Endothelial cell (in vitro differentiated cells): ENCODE data around the gene ZMYM2. TPM values are rescaled to one million over a fixed set of nuclear protein-coding genes. Genes with fewer than 3 reads are reported as not detected.

ENCODE experiments used
- DNase-seq: peaks from one replicate; pipeline ENCODE4 v3.0.0; 2021; ENCODE audit warnings: low spot score
- H3K27ac Mint-ChIP-seq: one replicate; pipeline ENCODE4 v1.8.0; 2021; ENCODE audit warnings: mixed read lengths, inconsistent platforms; ENCODE audit not compliant: unreplicated experiment
- H3K27me3 Mint-ChIP-seq: one replicate; pipeline ENCODE4 v1.8.0; 2021; ENCODE audit warnings: mild to moderate bottlenecking, moderate library complexity, mixed read lengths, inconsistent platforms; ENCODE audit not compliant: unreplicated experiment
- H3K36me3 Mint-ChIP-seq: one replicate; pipeline ENCODE4 v1.8.0; 2021; ENCODE audit warnings: mild to moderate bottlenecking, low read depth, mixed read lengths, inconsistent platforms; ENCODE audit not compliant: unreplicated experiment
- H3K4me1 Mint-ChIP-seq: one replicate; pipeline ENCODE4 v1.8.0; 2021; ENCODE audit warnings: mild to moderate bottlenecking, mixed read lengths, inconsistent platforms; ENCODE audit not compliant: unreplicated experiment
- H3K4me3 Mint-ChIP-seq: one replicate; pipeline ENCODE4 v1.8.0; 2021; ENCODE audit warnings: mild to moderate bottlenecking, mixed read lengths, inconsistent platforms; ENCODE audit not compliant: unreplicated experiment
- H3K9me3 Mint-ChIP-seq: one replicate; pipeline ENCODE4 v1.8.0; 2021; ENCODE audit warnings: mixed read lengths, inconsistent platforms; ENCODE audit not compliant: unreplicated experiment
- total RNA-seq: library from RNA; stranded (reverse); fragmentation: NEBNext Ultra II Directional; extraction: Animal tissue kit (Norgen Biotek cat#: 25700); gene quantifications from one replicate; pipeline ENCODE4 v1.2.1, GENCODE V29; 2021; ENCODE audit not compliant: unreplicated experiment
- TF ChIP-seq, protein P1 (sequence below): fragments of 200-600 bp; sonication (generic); IDR thresholded peaks from one replicate; pipeline ENCODE4 v1.5.0; 2021; ENCODE audit warnings: antibody characterized with exemption; ENCODE audit not compliant: unreplicated experiment

ZMYM2 gene
- total RNA-seq, 1 donor from 2014 or later = 124 TPM

DNA sequence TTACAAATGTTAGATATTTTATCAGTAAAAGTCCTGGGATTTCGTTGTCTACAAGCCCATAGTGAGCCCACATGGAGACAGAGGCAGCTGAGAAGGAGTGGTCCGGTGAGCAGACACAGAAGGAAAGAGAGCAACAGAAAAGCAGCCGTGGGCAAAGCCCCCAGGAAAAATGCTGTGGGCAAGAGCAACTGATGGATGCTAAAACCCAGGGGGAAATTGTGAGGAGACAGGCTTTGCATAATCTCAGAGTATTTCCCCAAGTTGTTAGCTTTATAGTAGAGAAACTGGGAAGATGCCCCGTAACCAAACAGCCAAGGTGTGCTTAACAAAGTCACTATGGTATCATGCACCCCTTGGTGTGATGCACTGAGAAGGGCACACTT lies 167.2 kb downstream of the ZMYM2 start:
- Mint-ChIP-seq H3K36me3 (no peaks in the 10 kb centered on the region), H3K27ac (no peak overlapping the region), H3K4me1 (no peaks in the 10 kb centered on the region), H3K9me3 (no peaks in the 10 kb centered on the region), H3K4me3 (no peak overlapping the region), H3K27me3 (no peaks in the 10 kb centered on the region)
- no peak for DNase-seq
- TF ChIP-seq, protein P1, sequence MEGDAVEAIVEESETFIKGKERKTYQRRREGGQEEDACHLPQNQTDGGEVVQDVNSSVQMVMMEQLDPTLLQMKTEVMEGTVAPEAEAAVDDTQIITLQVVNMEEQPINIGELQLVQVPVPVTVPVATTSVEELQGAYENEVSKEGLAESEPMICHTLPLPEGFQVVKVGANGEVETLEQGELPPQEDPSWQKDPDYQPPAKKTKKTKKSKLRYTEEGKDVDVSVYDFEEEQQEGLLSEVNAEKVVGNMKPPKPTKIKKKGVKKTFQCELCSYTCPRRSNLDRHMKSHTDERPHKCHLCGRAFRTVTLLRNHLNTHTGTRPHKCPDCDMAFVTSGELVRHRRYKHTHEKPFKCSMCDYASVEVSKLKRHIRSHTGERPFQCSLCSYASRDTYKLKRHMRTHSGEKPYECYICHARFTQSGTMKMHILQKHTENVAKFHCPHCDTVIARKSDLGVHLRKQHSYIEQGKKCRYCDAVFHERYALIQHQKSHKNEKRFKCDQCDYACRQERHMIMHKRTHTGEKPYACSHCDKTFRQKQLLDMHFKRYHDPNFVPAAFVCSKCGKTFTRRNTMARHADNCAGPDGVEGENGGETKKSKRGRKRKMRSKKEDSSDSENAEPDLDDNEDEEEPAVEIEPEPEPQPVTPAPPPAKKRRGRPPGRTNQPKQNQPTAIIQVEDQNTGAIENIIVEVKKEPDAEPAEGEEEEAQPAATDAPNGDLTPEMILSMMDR = no peak

DNA sequence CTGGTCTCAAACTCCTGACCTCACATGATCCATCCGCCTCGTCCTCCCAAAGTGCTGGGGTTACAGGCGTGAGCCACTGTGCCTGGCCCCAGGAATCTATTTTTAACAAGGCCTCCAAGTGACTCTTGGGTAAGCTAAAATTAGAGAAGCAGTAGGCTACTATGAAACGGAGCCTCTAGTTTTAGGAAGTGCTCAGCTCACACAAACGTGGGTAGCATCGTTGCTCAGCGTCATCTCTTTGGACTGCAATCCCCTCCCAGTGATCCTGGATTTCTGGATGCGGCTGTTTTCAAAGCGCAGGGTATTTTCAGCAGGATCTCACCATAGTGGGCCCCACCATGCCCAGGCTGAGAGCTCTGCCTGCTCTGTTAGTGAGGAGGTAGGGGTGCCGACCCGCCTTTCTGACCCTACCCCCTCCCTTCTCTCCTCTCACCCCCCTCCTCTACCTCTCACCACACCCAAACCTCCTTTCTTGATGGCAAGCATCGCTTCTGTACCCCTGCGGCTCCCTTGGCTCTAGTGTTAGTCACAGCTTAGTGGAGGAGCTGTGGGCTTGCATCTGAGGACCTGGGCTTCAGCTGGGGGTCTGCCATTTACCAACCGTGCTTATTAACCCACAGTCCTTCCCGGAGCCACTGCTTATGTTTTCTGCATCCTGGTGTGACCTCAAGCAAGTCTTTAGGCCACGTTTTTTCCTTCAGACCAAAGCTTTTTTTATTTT lies 168.2 kb downstream of the ZMYM2 start:
- H3K9me3 Mint-ChIP-seq = no peaks in the 10 kb centered on the region
- TF ChIP-seq, protein P1 = no peak
- DNase-seq = no peak
- no peak overlapping the region for H3K27ac Mint-ChIP-seq
- H3K4me1 Mint-ChIP-seq = no peaks in the 10 kb centered on the region
- H3K36me3 Mint-ChIP-seq = no peaks in the 10 kb centered on the region
- no peak overlapping the region for H3K4me3 Mint-ChIP-seq
- H3K27me3 Mint-ChIP-seq = no peaks in the 10 kb centered on the region

DNA sequence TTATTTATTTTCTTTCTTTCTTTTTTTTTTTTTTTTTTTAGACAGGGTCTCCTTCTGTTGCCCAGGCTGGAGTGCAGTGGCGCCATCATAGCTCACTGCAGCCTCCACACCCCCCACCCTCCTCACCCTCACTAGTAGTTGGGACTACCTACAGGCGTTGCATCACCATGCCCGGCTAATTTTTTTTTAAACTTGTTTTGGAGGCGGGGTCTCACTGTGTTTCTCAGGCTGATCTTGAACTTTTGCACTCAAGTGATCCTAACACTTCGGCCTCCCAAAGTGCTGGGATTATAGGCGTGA lies 168.7 kb downstream of the ZMYM2 start:
- H3K9me3 Mint-ChIP-seq = no peaks in the 10 kb centered on the region
- DNase-seq = no peak
- H3K27me3 Mint-ChIP-seq = no peaks in the 10 kb centered on the region
- no peaks in the 10 kb centered on the region for H3K4me1 Mint-ChIP-seq
- H3K27ac Mint-ChIP-seq = no peak overlapping the region
- TF ChIP-seq, protein P1 = no peak
- H3K36me3 Mint-ChIP-seq = no peaks in the 10 kb centered on the region
- peak overlapping the region; percentile 47 for H3K4me3 Mint-ChIP-seq

DNA sequence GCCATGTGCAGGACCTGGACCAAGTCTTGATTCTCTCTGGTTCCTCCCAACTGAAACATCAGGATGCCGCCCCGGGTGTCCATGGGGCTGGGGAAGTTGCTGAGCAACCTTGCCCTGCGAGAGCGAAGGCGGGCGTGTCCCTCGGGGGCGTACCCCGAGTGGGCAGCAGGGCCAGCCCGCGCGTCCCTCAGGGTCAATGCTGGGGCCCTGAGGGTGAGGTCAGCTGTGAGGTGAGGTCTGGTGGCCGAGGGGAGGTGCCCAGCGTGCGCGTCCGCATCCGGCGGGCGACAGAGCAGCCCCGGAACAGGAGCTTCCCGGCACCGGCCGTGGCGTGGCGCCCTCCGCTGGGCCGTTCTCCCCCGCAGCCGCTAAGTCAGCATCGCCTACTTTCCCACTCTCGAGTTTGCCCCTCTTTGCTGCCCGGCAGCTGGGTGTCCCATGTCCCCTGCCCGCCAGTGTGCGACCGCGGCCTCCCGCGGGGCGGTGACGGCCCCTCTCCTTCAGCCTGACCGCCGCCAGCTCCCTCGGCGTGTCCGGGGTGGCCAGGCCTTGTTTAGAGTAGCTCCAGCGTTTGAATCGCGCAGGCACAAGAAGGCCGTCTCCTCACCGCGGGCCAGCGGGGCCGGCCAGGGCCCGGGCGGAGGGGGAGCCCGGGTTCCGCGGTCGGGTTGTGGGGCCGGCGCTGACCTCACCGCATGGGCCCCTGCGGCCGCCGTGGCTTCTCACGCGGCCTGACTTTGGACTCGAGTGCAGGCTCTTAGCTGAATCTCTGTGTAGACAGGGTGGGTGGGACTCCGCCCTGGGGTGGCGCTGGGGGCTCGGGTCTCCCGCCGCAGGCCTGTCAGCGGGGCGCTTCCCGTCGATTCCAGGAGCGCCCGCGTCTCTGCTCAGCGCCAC lies 169.3 kb downstream of the ZMYM2 start:
- H3K9me3 Mint-ChIP-seq = no peaks in the 10 kb centered on the region
- peak overlapping the region; percentile 47 for H3K4me3 Mint-ChIP-seq
- no peaks in the 10 kb centered on the region for H3K36me3 Mint-ChIP-seq
- TF ChIP-seq, protein P1 = no peak
- peak; percentile 51 for DNase-seq
- H3K27me3 Mint-ChIP-seq = no peaks in the 10 kb centered on the region
- no peaks in the 10 kb centered on the region for H3K4me1 Mint-ChIP-seq
- no peak overlapping the region for H3K27ac Mint-ChIP-seq

DNA sequence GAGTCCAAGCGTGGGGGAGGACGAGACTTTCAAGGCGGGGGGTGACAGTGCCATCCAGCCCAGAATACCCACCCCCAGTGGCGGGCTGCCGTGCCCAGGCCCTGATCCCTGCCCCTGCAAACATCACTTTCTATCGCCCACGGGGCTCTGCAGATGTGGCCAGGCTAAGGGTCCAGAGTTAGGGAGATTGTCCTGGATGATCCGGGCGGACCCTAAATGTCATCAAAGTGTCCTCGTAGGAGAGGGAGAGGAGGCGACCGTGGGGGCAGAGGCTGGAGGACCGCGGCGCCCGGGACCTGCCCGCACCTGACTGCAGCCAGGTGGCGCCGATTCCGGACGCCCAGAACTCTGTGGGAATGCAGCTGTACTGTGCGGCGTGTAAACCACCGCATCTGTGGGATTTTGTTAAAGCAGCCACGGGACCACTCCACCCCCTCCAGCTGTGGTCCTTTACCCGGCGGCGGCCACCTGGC lies 170.0 kb downstream of the ZMYM2 start:
- Mint-ChIP-seq H3K4me1 (no peaks in the 10 kb centered on the region), H3K4me3 (no peak overlapping the region), H3K27ac (no peak overlapping the region), H3K36me3 (no peaks in the 10 kb centered on the region), H3K9me3 (no peaks in the 10 kb centered on the region), H3K27me3 (no peaks in the 10 kb centered on the region)
- no peak for DNase-seq
- TF ChIP-seq, protein P1 = no peak
